GM23338 (cell line): ENCODE measurements around the gene TMEM191C.

Experiments used
- CREB1 ChIP-seq: fragments of 250-450 bp; sonication (Bioruptor Pico); IDR thresholded peaks from 2 replicates; pipeline ENCODE4 v1.5.0; 2020; ENCODE audit warnings: low read depth, mild to moderate bottlenecking, moderate library complexity
- CTCF ChIP-seq, 2 experiments: fragments of 200-600 bp in 1 of 2; sonication (generic) in 1 of 2; conservative IDR thresholded peaks; 2 replicates each; pipeline versions ENCODE4 v1.5.1 to v1.6.1; 2016 to 2017; ENCODE audit warnings: antibody characterized with exemption in 2 of 2, low read depth in 2 of 2, mild to moderate bottlenecking in 2 of 2, moderate library complexity in 1 of 2
- ETS1 ChIP-seq: IDR thresholded peaks from 2 replicates; pipeline ENCODE4 v1.6.1; 2016; ENCODE audit warnings: antibody characterized with exemption
- EZH2 ChIP-seq: fragments of 200-600 bp; sonication (generic); IDR thresholded peaks from one replicate; pipeline ENCODE4 v1.8.0; 2017; ENCODE audit warnings: antibody characterized with exemption, mild to moderate bottlenecking, low read depth; ENCODE audit not compliant: unreplicated experiment
- EZH2phosphoT487 ChIP-seq: fragments of 200-600 bp; sonication (generic); IDR thresholded peaks from one replicate; pipeline ENCODE4 v1.8.1; 2018; ENCODE audit warnings: antibody characterized with exemption; ENCODE audit not compliant: unreplicated experiment
- JUNB ChIP-seq: IDR thresholded peaks from one replicate; pipeline ENCODE4 v1.6.1; 2016; ENCODE audit warnings: antibody characterized with exemption; ENCODE audit not compliant: unreplicated experiment
- NANOG ChIP-seq: IDR thresholded peaks from 2 replicates; pipeline ENCODE4 v1.6.1; 2016; ENCODE audit warnings: antibody characterized with exemption, borderline replicate concordance
- POLR2AphosphoS5 ChIP-seq: IDR thresholded peaks from 2 replicates; pipeline ENCODE4 v1.6.1; 2016; ENCODE audit warnings: antibody characterized with exemption, low read depth
- REST ChIP-seq: IDR thresholded peaks from one replicate; pipeline ENCODE4 v1.6.1; 2018; ENCODE audit warnings: antibody characterized with exemption; ENCODE audit not compliant: unreplicated experiment
- STAT1 ChIP-seq: IDR thresholded peaks from one replicate; pipeline ENCODE4 v1.6.1; 2016; ENCODE audit warnings: antibody characterized with exemption; ENCODE audit not compliant: unreplicated experiment
- ZNF114 ChIP-seq: fragments of 250-450 bp; sonication (Bioruptor Pico); IDR thresholded peaks from 2 replicates; pipeline ENCODE4 v1.5.0; 2020; ENCODE audit warnings: mild to moderate bottlenecking, moderate library complexity
- ZNF331 ChIP-seq: fragments of 250-450 bp; sonication (Bioruptor Pico); IDR thresholded peaks from 2 replicates; pipeline ENCODE4 v1.5.0; 2020; ENCODE audit warnings: low read depth, mild to moderate bottlenecking, moderate library complexity

GRCh38 chr22:21446128-21446826 lies 20.9 kb upstream of the TMEM191C start:
- TF ChIP-seq CTCF (conservative IDR thresholded peaks at IDR 0.05; ENCODE audit: low read depth in 2 of 2) (no peak), REST (no peak), JUNB (no peak), EZH2 (no peak), POLR2AphosphoS5 (no peak), EZH2phosphoT487 (no peak), ETS1 (no peak), STAT1 (no peak), ZNF114 (no peak), CREB1 (CRISPR knock-in tag) (no peak), NANOG (no peak), ZNF331 (CRISPR knock-in tag) (no peak)
